Glutamatergic neuron (in vitro differentiated cells): ENCODE results near the gene MCU. TPM values are rescaled to one million over a fixed set of nuclear protein-coding genes. Genes with fewer than 3 reads are reported as not detected.
A peak's percentile ranks its signal among the peaks of the same experiment; 100 is the strongest.
"Not testable (repeated sequence)": the region's sequence is repeated elsewhere in the genome, so short reads cannot be mapped to it uniquely, and the experiment has no call there.

Source experiments
- DNase-seq: peaks from one replicate; pipeline ENCODE4 v3.0.0; 2022
- H3K27ac Mint-ChIP-seq: one replicate; pipeline ENCODE4 v1.8.0; 2020; ENCODE audit warnings: mild to moderate bottlenecking, mixed read lengths, inconsistent platforms; ENCODE audit not compliant: unreplicated experiment
- H3K27me3 Mint-ChIP-seq: one replicate; pipeline ENCODE4 v1.8.0; 2020; ENCODE audit warnings: mild to moderate bottlenecking, moderate library complexity, mixed read lengths, inconsistent platforms; ENCODE audit not compliant: unreplicated experiment
- H3K36me3 Mint-ChIP-seq: one replicate; pipeline ENCODE4 v1.8.0; 2020; ENCODE audit warnings: mild to moderate bottlenecking, mixed read lengths, inconsistent platforms; ENCODE audit not compliant: unreplicated experiment
- H3K4me1 Mint-ChIP-seq: one replicate; pipeline ENCODE4 v1.8.0; 2020; ENCODE audit warnings: mild to moderate bottlenecking, low read depth, mixed read lengths, inconsistent platforms; ENCODE audit not compliant: unreplicated experiment
- H3K4me3 Mint-ChIP-seq: one replicate; pipeline ENCODE4 v1.8.0; 2020; ENCODE audit warnings: mild to moderate bottlenecking, mixed read lengths, inconsistent platforms; ENCODE audit not compliant: unreplicated experiment
- H3K9me3 Mint-ChIP-seq: one replicate; pipeline ENCODE4 v1.8.0; 2020; ENCODE audit warnings: mild to moderate bottlenecking, moderate library complexity, mixed read lengths, inconsistent platforms; ENCODE audit not compliant: unreplicated experiment
- CTCF ChIP-seq: fragments of 200-600 bp; sonication (generic); IDR thresholded peaks from one replicate; pipeline ENCODE4 v1.5.0; 2021; ENCODE audit not compliant: partially characterized antibody, unreplicated experiment
- total RNA-seq: library from RNA; stranded (reverse); fragmentation: NEBNext Ultra II Directional; extraction: Animal tissue kit (Norgen Biotek cat#: 25700); gene quantifications from one replicate; pipeline ENCODE4 v1.2.1, GENCODE V29; 2021; ENCODE audit not compliant: unreplicated experiment

MCU gene
- total RNA-seq, 1 donor from 2014 or later, result 15.2 TPM

DNA sequence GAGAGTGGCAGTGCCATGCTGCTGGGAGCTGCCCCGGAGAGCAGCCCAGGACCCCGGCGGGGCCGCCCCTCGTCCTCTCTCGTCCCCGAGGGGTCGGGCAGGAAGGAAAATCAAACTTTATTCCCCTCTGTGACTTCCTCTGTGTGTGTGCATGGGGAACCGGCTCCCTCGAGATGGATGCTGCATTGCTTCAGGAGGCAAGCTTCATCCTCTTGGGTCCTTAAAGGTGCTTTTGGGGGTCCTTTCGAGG is 726 bp downstream of the MCU start:
- Mint-ChIP-seq H3K36me3 (no peaks in the 10 kb centered on the region), H3K9me3 (no peaks in the 10 kb centered on the region), H3K4me1 (peaks cover 19% of the 10 kb centered on the region), H3K4me3 (peak overlapping the region; percentile 83), H3K27ac (peak overlapping the region; percentile 28), H3K27me3 (no peaks in the 10 kb centered on the region)
- no peak for TF ChIP-seq CTCF
- no peak for DNase-seq

- Mint-ChIP-seq H3K36me3 (no peaks in the 10 kb centered on the region), H3K4me3 (peak overlapping the region; percentile 83), H3K4me1 (peaks cover 19% of the 10 kb centered on the region), H3K27ac (peak overlapping the region; percentile 28), H3K27me3 (no peaks in the 10 kb centered on the region), H3K9me3 (no peaks in the 10 kb centered on the region)
- no peak for TF ChIP-seq CTCF
- no peak for DNase-seq
Observed at GRCh38 chr10:72692994-72693781, 1.2 kb downstream of the MCU start.

GRCh38 chr10:72694476-72695369 is 2.8 kb downstream of the MCU start:
- Mint-ChIP-seq H3K27me3 (no peaks in the 10 kb centered on the region), H3K4me1 (peaks cover 19% of the 10 kb centered on the region), H3K36me3 (no peaks in the 10 kb centered on the region), H3K27ac (no peak overlapping the region), H3K9me3 (no peaks in the 10 kb centered on the region), H3K4me3 (peak overlapping the region; percentile 4)
- DNase-seq, result no peak
- no peak for TF ChIP-seq CTCF

DNA sequence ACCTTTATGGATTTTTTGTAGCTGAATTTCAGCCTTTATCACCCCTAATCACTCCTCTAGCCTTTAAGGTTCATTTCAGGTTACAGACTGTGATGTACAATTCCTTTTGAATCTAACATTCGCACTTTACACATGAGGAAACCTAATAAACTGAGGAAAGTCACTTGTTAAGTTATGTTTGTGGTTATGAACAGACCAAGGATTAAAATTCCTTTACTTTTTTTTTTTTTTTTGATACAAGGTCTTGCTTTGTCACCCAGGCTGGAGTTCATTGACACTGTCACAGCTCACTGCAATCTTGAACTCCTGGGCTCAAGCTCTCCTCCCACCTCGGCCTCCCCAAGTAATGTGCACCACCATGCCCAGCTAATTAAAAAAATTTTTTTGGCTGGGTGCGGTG is 3.6 kb downstream of the MCU start:
- TF ChIP-seq CTCF, result no peak
- H3K27ac Mint-ChIP-seq, result no peak overlapping the region
- no peak overlapping the region for H3K4me3 Mint-ChIP-seq
- H3K9me3 Mint-ChIP-seq, result no peaks in the 10 kb centered on the region
- DNase-seq, result no peak
- peaks cover 19% of the 10 kb centered on the region for H3K4me1 Mint-ChIP-seq
- no peaks in the 10 kb centered on the region for H3K36me3 Mint-ChIP-seq
- no peaks in the 10 kb centered on the region for H3K27me3 Mint-ChIP-seq

GRCh38 chr10:72697716-72698115 is 5.8 kb downstream of the MCU start:
- Mint-ChIP-seq H3K36me3 (no peaks in the 10 kb centered on the region), H3K27ac (no peak overlapping the region), H3K9me3 (peaks cover 2% of the 10 kb centered on the region), H3K4me1 (peaks cover 18% of the 10 kb centered on the region), H3K4me3 (no peak overlapping the region), H3K27me3 (no peaks in the 10 kb centered on the region)
- TF ChIP-seq CTCF, result no peak
- no peak for DNase-seq

GRCh38 chr10:72702465-72702864 is 10.5 kb downstream of the MCU start:
- H3K27ac Mint-ChIP-seq, H3K4me3 Mint-ChIP-seq, H3K27me3 Mint-ChIP-seq, H3K4me1 Mint-ChIP-seq, H3K36me3 Mint-ChIP-seq, DNase-seq, H3K9me3 Mint-ChIP-seq: not testable (repeated sequence)
